Natural killer cell (primary cell): Measurements from ENCODE around the gene AGBL4. TPM values are rescaled to one million over a fixed set of nuclear protein-coding genes. Genes with fewer than 3 reads are reported as not detected.

Experiments
- ATAC-seq, 3 donors: fragments of 150-1000 bp in 2 of 3; fragments of 200-7000 bp in 1 of 3; cut with Tn5 transposase; 1 replicate in 1 of 3; 2 replicates in 2 of 3; pipeline ENCODE4 v1.10.0; 2021; ENCODE audit warnings: mild to moderate bottlenecking in 2 of 3, moderate library complexity in 2 of 3
- DNase-seq, 2 donors: peaks; one replicate each; pipeline versions ENCODE4 v3.0.0 to v3.0.0-alpha.2; 2013 to 2021; ENCODE audit warnings: mixed read lengths in 1 of 2
- H3K27ac ChIP-seq: one replicate; pipeline ENCODE4 v1.5.1; 2013; ENCODE audit warnings: mild to moderate bottlenecking, low read length
- H3K27me3 ChIP-seq: one replicate; pipeline ENCODE4 v1.6.1; 2013; ENCODE audit warnings: low read length; ENCODE audit not compliant: control insufficient read depth, insufficient read depth
- H3K36me3 ChIP-seq: one replicate; pipeline ENCODE4 v1.6.1; 2013; ENCODE audit warnings: low read length; ENCODE audit not compliant: control insufficient read depth, insufficient read depth
- H3K4me1 ChIP-seq: one replicate; pipeline ENCODE4 v1.6.1; 2013; ENCODE audit warnings: low read length; ENCODE audit not compliant: control insufficient read depth, insufficient read depth
- H3K4me3 ChIP-seq: one replicate; pipeline ENCODE4 v1.5.1; 2013; ENCODE audit warnings: low read length
- H3K9me3 ChIP-seq: one replicate; pipeline ENCODE4 v1.6.1; 2013; ENCODE audit warnings: low read length; ENCODE audit not compliant: control insufficient read depth, insufficient read depth
- H3K27ac Mint-ChIP-seq, 2 donors: one replicate each; pipeline ENCODE4 v1.8.0; 2022; ENCODE audit warnings: mild to moderate bottlenecking in 2 of 2, mixed read lengths in 2 of 2, moderate library complexity in 1 of 2
- H3K27me3 Mint-ChIP-seq, 2 donors: one replicate each; pipeline ENCODE4 v1.8.0; 2022; ENCODE audit warnings: low read depth in 2 of 2, mixed read lengths in 2 of 2
- H3K36me3 Mint-ChIP-seq: one replicate; pipeline ENCODE4 v1.8.0; 2022; ENCODE audit warnings: mixed read lengths
- H3K4me1 Mint-ChIP-seq, 2 donors: one replicate each; pipeline ENCODE4 v1.8.0; 2022; ENCODE audit warnings: mixed read lengths in 2 of 2
- H3K4me3 Mint-ChIP-seq: one replicate; pipeline ENCODE4 v1.8.0; 2022; ENCODE audit warnings: mild to moderate bottlenecking, moderate library complexity, mixed read lengths
- H3K9me3 Mint-ChIP-seq, 2 donors: one replicate each; pipeline ENCODE4 v1.8.0; 2022; ENCODE audit warnings: mixed read lengths in 2 of 2
- CTCF ChIP-seq: fragments of 200-600 bp; IDR thresholded peaks from one replicate; pipeline ENCODE4 v1.8.0; 2022; ENCODE audit warnings: antibody characterized with exemption
- WGBS: methylation state at CpG from one replicate; pipeline ENCODE4 v1.1.7; 2013; ENCODE audit warnings: missing lambda C conversion rate; ENCODE audit not compliant: insufficient coverage; 5-methylcytosine and 5-hydroxymethylcytosine counted together
- intact Hi-C: fragments of 100-400 bp; cut with micrococcal nuclease; formaldehyde crosslinking; loops from one replicate; pipeline ENCODE4 v1.14.2; 2022
- total RNA-seq, 4 donors: library from RNA; stranded (reverse); fragments of 120-200 nt in 1 of 4; gene quantifications; one replicate each; pipeline versions ENCODE4 v1.2.3 to v1.2.4, GENCODE V29; 2013 to 2022

AGBL4 gene
- total RNA-seq, 3 donors from 2014 or later (not counting 1 experiment from before 2014, with no cell fraction given): not detected

GRCh38 chr1:48570568-48570967 lies 1453.2 kb downstream of the AGBL4 start:
- Mint-ChIP-seq H3K9me3 (no peaks in the 10 kb centered on the region), H3K27ac (no peak overlapping the region), H3K4me1 (no peaks in the 10 kb centered on the region), H3K27me3 (peaks cover 10 to 40% of the 10 kb centered on the region in 2 donors), H3K36me3 (no peaks in the 10 kb centered on the region), H3K4me3 (no peak overlapping the region)
- intact Hi-C loops: no loop called here
- 81% methylated on average over 7 of the region's 7 CpGs for WGBS
- no peak for DNase-seq
- TF ChIP-seq CTCF: no peak
- Histone ChIP-seq H3K27ac (no peak overlapping the region), H3K4me1 (no peaks in the 10 kb centered on the region), H3K4me3 (no peak overlapping the region), H3K9me3 (no peaks in the 10 kb centered on the region), H3K36me3 (no peaks in the 10 kb centered on the region), H3K27me3 (no peaks in the 10 kb centered on the region)
- ATAC-seq: no peak

- no peak for ATAC-seq
- Mint-ChIP-seq H3K27me3 (peaks cover 9 to 32% of the 10 kb centered on the region in 2 donors), H3K27ac (no peak overlapping the region), H3K9me3 (peaks cover 0 to 2% of the 10 kb centered on the region in 2 donors), H3K4me3 (no peak overlapping the region), H3K36me3 (no peaks in the 10 kb centered on the region), H3K4me1 (no peaks in the 10 kb centered on the region)
- no peak for TF ChIP-seq CTCF
- WGBS: 63% methylated on average over 2 of the region's 2 CpGs
- Histone ChIP-seq H3K36me3 (no peaks in the 10 kb centered on the region), H3K27ac (no peak overlapping the region), H3K4me3 (no peak overlapping the region), H3K27me3 (no peaks in the 10 kb centered on the region), H3K9me3 (no peaks in the 10 kb centered on the region), H3K4me1 (no peaks in the 10 kb centered on the region)
- intact Hi-C loops: no loop called here
- DNase-seq: no peak
Observed at GRCh38 chr1:48568501-48568900, 1455.3 kb downstream of the AGBL4 start.

GRCh38 chr1:48566492-48566891 lies 1457.3 kb downstream of the AGBL4 start:
- Histone ChIP-seq H3K4me3 (no peak overlapping the region), H3K27me3 (no peaks in the 10 kb centered on the region), H3K27ac (no peak overlapping the region), H3K4me1 (no peaks in the 10 kb centered on the region), H3K9me3 (no peaks in the 10 kb centered on the region), H3K36me3 (no peaks in the 10 kb centered on the region)
- 79% methylated on average over 2 of the region's 2 CpGs for WGBS
- no peak for TF ChIP-seq CTCF
- DNase-seq (no peak), ATAC-seq (no peak)
- Mint-ChIP-seq H3K4me3 (no peak overlapping the region), H3K36me3 (no peaks in the 10 kb centered on the region), H3K9me3 (peaks cover 0 to 2% of the 10 kb centered on the region in 2 donors), H3K27me3 (peaks cover 9 to 13% of the 10 kb centered on the region in 2 donors), H3K4me1 (no peaks in the 10 kb centered on the region), H3K27ac (no peak overlapping the region)
- intact Hi-C loops: no loop called here

GRCh38 chr1:48563021-48563420 lies 1460.7 kb downstream of the AGBL4 start:
- no peak for TF ChIP-seq CTCF
- Mint-ChIP-seq H3K27me3 (peaks cover 17 to 24% of the 10 kb centered on the region in 2 donors), H3K27ac (no peak overlapping the region), H3K4me3 (no peak overlapping the region), H3K36me3 (no peaks in the 10 kb centered on the region), H3K4me1 (no peaks in the 10 kb centered on the region), H3K9me3 (peaks cover 0 to 2% of the 10 kb centered on the region in 2 donors)
- intact Hi-C loops: no loop called here
- no peaks in the 10 kb centered on the region for H3K27me3 ChIP-seq
- H3K27ac ChIP-seq: no peak overlapping the region
- WGBS: no CpG with 5 or more reads among the region's 1 CpG
- no peaks in the 10 kb centered on the region for H3K9me3 ChIP-seq
- H3K4me3 ChIP-seq: no peak overlapping the region
- DNase-seq (no peak), ATAC-seq (no peak)
- H3K36me3 ChIP-seq: no peaks in the 10 kb centered on the region
- H3K4me1 ChIP-seq: no peaks in the 10 kb centered on the region
